ENCODE data around the gene UROC1.

- no peak for TF ChIP-seq CTCF (IDR thresholded peaks at IDR 0.05)
- no peak for TF ChIP-seq POLR2A (IDR thresholded peaks at IDR 0.05)
- TF ChIP-seq EP300 (IDR thresholded peaks at IDR 0.05), result no peak
Measured at GRCh38 chr3:126556637-126557414, 39.3 kb upstream of the UROC1 start.
